GM21529 (cell line): ENCODE data around the gene CSRP1.
"Not testable (repeated sequence)": the region's sequence is repeated elsewhere in the genome, so short reads cannot be mapped to it uniquely, and the experiment has no call there.

Experiments used
- ATAC-seq: cut with Tn5 transposase; IDR thresholded peaks from one replicate; pipeline ENCODE4 v1.9.1; 2021; ENCODE audit not compliant: unreplicated experiment

The CSRP1 gene

GRCh38 chr1:201478666-201479065 is 28.3 kb downstream of the CSRP1 start:
- ATAC-seq = not testable (repeated sequence)

GRCh38 chr1:201476670-201477344 is 30.1 kb downstream of the CSRP1 start:
- ATAC-seq = no peak

GRCh38 chr1:201475915-201476669 is 30.8 kb downstream of the CSRP1 start:
- ATAC-seq = no peak

GRCh38 chr1:201475130-201475529 is 31.8 kb downstream of the CSRP1 start:
- ATAC-seq = no peak

GRCh38 chr1:201473296-201473695 is 33.6 kb downstream of the CSRP1 start:
- ATAC-seq = no peak

- not testable (repeated sequence) for ATAC-seq
Observed at GRCh38 chr1:201472321-201472720, 34.6 kb downstream of the CSRP1 start.

- ATAC-seq = no peak
Observed at GRCh38 chr1:201471772-201472171, 35.2 kb downstream of the CSRP1 start.

GRCh38 chr1:201470581-201470980 is 36.3 kb downstream of the CSRP1 start:
- no peak for ATAC-seq

- ATAC-seq = no peak
Observed at GRCh38 chr1:201469645-201470074, 37.3 kb downstream of the CSRP1 start.

- ATAC-seq = peak; percentile 86
Observed at GRCh38 chr1:201468844-201469644, 37.9 kb downstream of the CSRP1 start, which contains the start of gene PHLDA3. Gene PHLDA3, minus strand, starts transcription at chr1:201469188. Its CDS starts 402 bp downstream, at chr1:201468786.

GRCh38 chr1:201468501-201468843 is 38.5 kb downstream of the CSRP1 start:
- peak; percentile 38 for ATAC-seq

- ATAC-seq = no peak
Observed at GRCh38 chr1:201466492-201466891, 40.4 kb downstream of the CSRP1 start.

GRCh38 chr1:201465698-201466290 is 41.1 kb downstream of the CSRP1 start:
- ATAC-seq = no peak

- ATAC-seq = no peak
Observed at GRCh38 chr1:201463071-201463552, 43.8 kb downstream of the CSRP1 start.

GRCh38 chr1:201461645-201462441 is 45.1 kb downstream of the CSRP1 start:
- no peak for ATAC-seq

GRCh38 chr1:201460814-201461644 is 45.9 kb downstream of the CSRP1 start:
- no peak for ATAC-seq

- no peak for ATAC-seq
Observed at GRCh38 chr1:201459775-201460174, 47.1 kb downstream of the CSRP1 start.

GRCh38 chr1:201459052-201459451 is 47.9 kb downstream of the CSRP1 start:
- no peak for ATAC-seq

GRCh38 chr1:201457508-201457960 is 49.4 kb downstream of the CSRP1 start:
- no peak for ATAC-seq
